Sigmoid colon (tissue), 7 donors: ENCODE measurements around the gene COL4A1. TPM values are rescaled to one million over a fixed set of nuclear protein-coding genes. Genes with fewer than 3 reads are reported as not detected.

ENCODE experiments used
- DNase-seq: peaks from one replicate; pipeline ENCODE4 v3.0.0-alpha.2; 2019
- H3K27ac ChIP-seq, 4 donors: fragments of 200-600 bp; sonication (generic); one replicate each; pipeline ENCODE4 v1.5.1; 2016 to 2019; ENCODE audit warnings: mild to moderate bottlenecking in 1 of 4
- H3K27me3 ChIP-seq, 3 donors: fragments of 200-600 bp; sonication (generic); one replicate each; pipeline ENCODE4 v1.5.1; 2019; ENCODE audit warnings: mild to moderate bottlenecking in 1 of 3
- H3K36me3 ChIP-seq, 4 donors: fragments of 200-600 bp; sonication (generic); one replicate each; pipeline ENCODE4 v1.5.1; 2016 to 2019
- H3K4me1 ChIP-seq, 4 donors: fragments of 200-600 bp; sonication (generic); one replicate each; pipeline ENCODE4 v1.5.1; 2017 to 2019
- H3K4me3 ChIP-seq, 4 donors: fragments of 200-600 bp; sonication (generic); one replicate each; pipeline ENCODE4 v1.5.1; 2017 to 2019; ENCODE audit warnings: mild to moderate bottlenecking in 2 of 4, moderate library complexity in 1 of 4
- H3K9me3 ChIP-seq, 4 donors: fragments of 200-600 bp in 3 of 4; sonication (generic) in 3 of 4; one replicate each; pipeline versions ENCODE4 v1.5.1 to v1.6.1; 2013 to 2019
- CTCF ChIP-seq, 4 experiments: fragments of 450-650 bp in 3 of 4; fragments of 200-600 bp in 1 of 4; IDR thresholded peaks; one replicate each; pipeline ENCODE4 v1.5.1; 2016 to 2019; ENCODE audit warnings: antibody characterized with exemption in 4 of 4, mild to moderate bottlenecking in 3 of 4, moderate library complexity in 2 of 4
- EP300 ChIP-seq, 4 donors: sonication (generic); formaldehyde crosslinking; IDR thresholded peaks; one replicate each; pipeline ENCODE4 v1.6.1; 2017; ENCODE audit warnings: antibody characterized with exemption in 4 of 4
- POLR2A ChIP-seq, 2 donors: fragments of 450-650 bp; IDR thresholded peaks; one replicate each; pipeline ENCODE4 v1.6.1; 2016; ENCODE audit warnings: antibody characterized with exemption in 2 of 2, mild to moderate bottlenecking in 2 of 2, moderate library complexity in 2 of 2
- POLR2AphosphoS5 ChIP-seq, 4 donors: sonication (generic); formaldehyde crosslinking; IDR thresholded peaks; one replicate each; pipeline ENCODE4 v1.6.1; 2017; ENCODE audit warnings: antibody characterized with exemption in 4 of 4
- WGBS, 2 donors: extraction: QIAGEN DNeasy Blood & Tissue Kit; methylation state at CpG; one replicate each; pipeline ENCODE4 v1.1.7; 2013; 5-methylcytosine and 5-hydroxymethylcytosine counted together
- intact Hi-C: fragments of 100-400 bp; cut with DNase I; formaldehyde crosslinking; loops from one replicate; pipeline ENCODE4 v1.15.1; 2023
- polyA plus RNA-seq, 3 donors: library from polyadenylated mRNA; stranded (reverse); fragments of 200-250 nt; gene quantifications; one replicate each; pipeline ENCODE4 v1.2.3, GENCODE V29; 2013
- total RNA-seq, 4 donors: library from RNA; depleted of rRNA; stranded (reverse); fragments of >200 nt; gene quantifications; one replicate each; pipeline ENCODE4 v1.1.0, GENCODE V29; 2016
- donor health status: healthy with polysubstance abuse.
- donor health status: Bipolar disorder and iron deficiency.
- donor health status: healthy.

The COL4A1 gene
- total and polyA plus RNA-seq, 7 donors, result 9.2 to 598 (median 235) TPM

DNA sequence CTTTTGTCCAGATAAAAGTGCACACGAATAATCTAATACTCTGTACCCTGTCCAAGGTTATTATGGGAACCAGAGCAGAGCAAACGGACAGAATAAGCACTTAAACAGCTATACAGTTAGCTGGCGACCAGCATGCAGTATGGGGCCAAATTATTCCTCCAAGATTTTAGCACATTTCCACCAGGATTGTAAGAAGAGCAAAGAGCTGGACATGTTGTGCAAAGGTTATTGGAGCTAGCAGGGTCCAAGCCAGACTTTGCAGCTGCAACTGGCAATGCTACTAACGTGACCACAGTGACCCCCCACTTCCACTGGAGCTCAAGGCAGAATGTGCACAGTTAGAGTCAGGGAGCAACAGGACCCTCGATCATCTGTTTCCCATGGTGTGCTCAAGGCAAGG, 89.9 kb downstream of the COL4A1 start:
- 67 to 78% methylated on average over 5 of the region's 5 CpGs for WGBS, 2 donors
- TF ChIP-seq POLR2AphosphoS5 (IDR thresholded peaks at IDR 0.05) (no peak), POLR2A (IDR thresholded peaks at IDR 0.05) (no peak), CTCF (IDR thresholded peaks at IDR 0.05) (no peak), EP300 (IDR thresholded peaks at IDR 0.05) (no peak)
- peak overlapping the region; percentile 68 to 87 (median 78) for H3K27ac ChIP-seq
- DNase-seq, result no peak
- peaks cover 0 to 76% (median 72%) of the 10 kb centered on the region in 4 donors for H3K4me1 ChIP-seq
- peaks cover 2 to 17% (median 14%) of the 10 kb centered on the region in 4 donors for H3K36me3 ChIP-seq
- no peaks in the 10 kb centered on the region for H3K9me3 ChIP-seq
- H3K27me3 ChIP-seq, result no peaks in the 10 kb centered on the region
- intact Hi-C loops, result loop anchor here (5.0 to 10.0 kb wide), 2 partner anchors 215 to 348 kb away; partner anchors contain the start of gene RAB20
- H3K4me3 ChIP-seq, result no peak overlapping the region

GRCh38 chr13:110216398-110217041, 90.4 kb downstream of the COL4A1 start:
- intact Hi-C loops, result loop anchor here (5.0 to 10.0 kb wide), 2 partner anchors 216 to 348 kb away; partner anchors contain the start of gene RAB20
- 74 to 87% methylated on average over 10 of the region's 10 CpGs for WGBS, 2 donors
- Histone ChIP-seq H3K9me3 (no peaks in the 10 kb centered on the region), H3K4me1 (peaks cover 0 to 71% (median 66%) of the 10 kb centered on the region in 4 donors), H3K36me3 (peaks cover 7 to 23% (median 20%) of the 10 kb centered on the region in 4 donors), H3K27me3 (no peaks in the 10 kb centered on the region), H3K27ac (peak overlapping the region; percentile 68 to 87 (median 78)), H3K4me3 (no peak overlapping the region)
- DNase-seq, result no peak
- TF ChIP-seq POLR2AphosphoS5 (IDR thresholded peaks at IDR 0.05), result peak in 3 of 4 donors; percentile 32 to 76 (median 40)
- TF ChIP-seq CTCF (IDR thresholded peaks at IDR 0.05), result no peak
- TF ChIP-seq EP300 (IDR thresholded peaks at IDR 0.05), result peak; percentile 19 to 88 (median 52)

GRCh38 chr13:110216006-110216397, 91.0 kb downstream of the COL4A1 start:
- Histone ChIP-seq H3K27ac (peak overlapping the region; percentile 68 to 87 (median 78)), H3K27me3 (no peaks in the 10 kb centered on the region), H3K4me1 (peaks cover 0 to 66% (median 62%) of the 10 kb centered on the region in 4 donors), H3K9me3 (no peaks in the 10 kb centered on the region), H3K36me3 (peaks cover 12 to 28% (median 25%) of the 10 kb centered on the region in 4 donors), H3K4me3 (no peak overlapping the region)
- intact Hi-C loops, result loop anchor here (5.0 to 10.0 kb wide), 2 partner anchors 216 to 349 kb away; partner anchors contain the start of gene RAB20
- no peak for TF ChIP-seq EP300 (IDR thresholded peaks at IDR 0.05)
- TF ChIP-seq CTCF (IDR thresholded peaks at IDR 0.05), result no peak
- no peak for TF ChIP-seq POLR2AphosphoS5 (IDR thresholded peaks at IDR 0.05)
- no peak for TF ChIP-seq POLR2A (IDR thresholded peaks at IDR 0.05)
- no peak for DNase-seq
- 76 to 85% methylated on average over 4 of the region's 4 CpGs for WGBS, 2 donors

GRCh38 chr13:110215606-110216005, 91.4 kb downstream of the COL4A1 start:
- Histone ChIP-seq H3K4me3 (no peak overlapping the region), H3K27me3 (no peaks in the 10 kb centered on the region), H3K9me3 (no peaks in the 10 kb centered on the region), H3K36me3 (peaks cover 15 to 32% (median 29%) of the 10 kb centered on the region in 4 donors), H3K27ac (peak overlapping the region; percentile 68 to 87 (median 78)), H3K4me1 (peaks cover 0 to 62% (median 59%) of the 10 kb centered on the region in 4 donors)
- TF ChIP-seq POLR2A (IDR thresholded peaks at IDR 0.05) (no peak), POLR2AphosphoS5 (IDR thresholded peaks at IDR 0.05) (no peak), CTCF (IDR thresholded peaks at IDR 0.05) (no peak), EP300 (IDR thresholded peaks at IDR 0.05) (no peak)
- no peak for DNase-seq
- intact Hi-C loops, result loop anchor here (5.0 to 10.0 kb wide), 2 partner anchors 217 to 349 kb away; partner anchors contain the start of gene RAB20
- 71 to 75% methylated on average over 7 of the region's 7 CpGs for WGBS, 2 donors
